H1 (cell line): Measurements from ENCODE around the gene RBM6. TPM values are rescaled to one million over a fixed set of nuclear protein-coding genes. Genes with fewer than 3 reads are reported as not detected.

Experiments used
- BCL11A ChIP-seq, 2 experiments: IDR thresholded peaks; one replicate each; pipeline ENCODE4 v1.6.1; 2011; ENCODE audit warnings: low read depth in 2 of 2, low read length in 2 of 2, mild to moderate bottlenecking in 2 of 2
- CHD1 ChIP-seq: IDR thresholded peaks from 2 replicates; pipeline ENCODE4 v1.6.1; 2012; ENCODE audit warnings: low read depth, low read length, improper control_type of control experiment
- HDAC2 ChIP-seq, 2 experiments: fragments of 300-600 bp in 1 of 2; sonication (generic) in 1 of 2; IDR thresholded peaks; 2 replicates each; pipeline ENCODE4 v1.6.1; 2011 to 2012; ENCODE audit warnings: low read depth in 2 of 2, low read length in 2 of 2, mild to moderate bottlenecking in 2 of 2, moderate library complexity in 2 of 2, borderline replicate concordance in 1 of 2, inconsistent platforms in 1 of 2
- RXRA ChIP-seq: IDR thresholded peaks from 2 replicates; pipeline ENCODE4 v1.6.1; 2011; ENCODE audit warnings: low read depth, mild to moderate bottlenecking, low read length, moderate library complexity; ENCODE audit not compliant: insufficient read depth
- TAF1 ChIP-seq: IDR thresholded peaks from 2 replicates; pipeline ENCODE4 v1.6.1; 2011; ENCODE audit warnings: mild to moderate bottlenecking, low read depth, low read length
- polyA plus RNA-seq, 7 experiments: library from polyadenylated mRNA; depleted of rRNA in 3 of 7; stranded (reverse) in 5 of 7; unstranded in 2 of 7; fragments of >200 nt in 5 of 7; fragments of 200-250 nt in 2 of 7; gene quantifications; 1 replicate in 5 of 7; 2 replicates in 1 of 7; 4 replicates in 1 of 7; pipeline versions ENCODE4 v1.2.1 to v1.2.3, GENCODE V29; 2011 to 2013; ENCODE audit warnings: missing spikeins in 2 of 7, mixed read lengths in 2 of 7
- total RNA-seq: library from RNA; stranded (reverse); fragmentation: NEBNext Ultra II Directional; extraction: Animal tissue kit (Norgen Biotek cat#: 25700); gene quantifications from 2 replicates; pipeline ENCODE4 v1.2.1, GENCODE V29; 2021

The RBM6 gene
- total and polyA plus RNA-seq, 2 of the 8 experiments (the other 6 are each of a cell fraction or from before 2014, with no cell fraction given), result 30.6 to 80.1 TPM

DNA sequence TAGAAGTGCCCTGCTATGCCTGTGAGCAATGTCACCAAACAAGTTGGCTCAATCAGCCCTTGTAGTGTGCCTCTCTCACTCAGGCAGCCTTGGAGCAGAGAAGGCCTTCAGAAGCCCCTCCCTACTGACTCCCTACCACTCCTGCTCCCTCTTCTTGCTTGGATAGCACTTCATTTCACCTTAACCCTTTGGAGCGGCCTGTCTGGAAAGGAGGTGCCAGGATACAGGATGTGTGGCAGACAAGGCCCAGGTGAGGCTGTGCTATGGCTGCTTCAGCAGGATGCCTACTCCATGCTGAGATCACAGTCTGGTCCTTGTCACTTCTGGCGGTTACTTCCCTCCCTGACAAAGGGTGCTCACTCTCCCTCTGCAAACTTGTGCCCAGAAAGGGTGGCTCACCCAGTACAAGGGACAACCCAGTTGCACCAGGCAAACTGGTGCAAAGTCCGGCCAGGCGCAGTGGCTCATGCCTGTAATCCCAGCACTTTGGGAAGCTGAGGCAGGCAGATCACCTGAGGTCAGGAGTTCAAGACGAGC, 11.4 kb upstream of the RBM6 start (continued):
- TF ChIP-seq HDAC2 (IDR thresholded peaks at IDR 0.05; ENCODE audit: borderline replicate concordance in 1 of 2, low read depth in 2 of 2, low read length in 2 of 2), result no peak
- TF ChIP-seq CHD1, result no peak
- no peak for TF ChIP-seq TAF1
- TF ChIP-seq BCL11A (IDR thresholded peaks at IDR 0.05; ENCODE audit: low read depth in 2 of 2, low read length in 2 of 2), result no peak
- TF ChIP-seq RXRA, result no peak
